Measurements from ENCODE around the gene PABPC1L. TPM values are rescaled to one million over a fixed set of nuclear protein-coding genes. Genes with fewer than 3 reads are reported as not detected.

PABPC1L gene
- total RNA-seq, 2 experiments from 2014 or later: 22.8 to 27.5 TPM

DNA sequence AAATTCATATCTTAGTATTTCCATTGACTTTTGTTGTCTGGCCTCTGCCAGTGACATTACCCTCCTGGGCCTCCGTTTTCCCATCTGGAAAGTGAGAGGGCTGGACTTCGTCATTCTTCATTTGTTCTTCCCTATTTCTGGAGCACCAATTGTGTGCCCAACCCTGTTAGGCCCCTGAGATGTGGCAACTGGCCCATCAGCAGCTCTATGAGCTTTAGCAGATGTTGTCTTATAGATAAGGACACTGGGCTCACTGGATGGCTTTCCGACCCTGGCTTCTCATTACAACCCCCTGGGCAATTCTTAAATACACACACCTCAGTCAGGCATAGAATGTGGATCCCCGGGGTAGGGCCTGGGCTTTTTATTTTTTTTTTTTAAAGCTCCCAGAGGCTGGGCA lies 14.7 kb downstream of the PABPC1L start:
- Histone ChIP-seq H3K27ac (ENCODE audit: low read depth in 1 of 2, low read length in 2 of 2) (no peak overlapping the region), H3K36me3 (ENCODE audit: insufficient read depth, low read length) (peaks cover 22% of the 10 kb centered on the region), H3K4me1 (ENCODE audit: insufficient read depth, low read length) (no peaks in the 10 kb centered on the region), H3K9me3 (ENCODE audit: control insufficient read depth in 1 of 2, insufficient read depth in 1 of 2, low read length in 2 of 2) (no peaks in the 10 kb centered on the region), H3K4me3 (ENCODE audit: low read length) (no peak overlapping the region), H3K27me3 (ENCODE audit: control insufficient read depth in 1 of 2, insufficient read depth in 2 of 2, low read length in 2 of 2) (no peaks in the 10 kb centered on the region)
- ATAC-seq (ENCODE audit: poor library complexity) (no peak), DNase-seq (no peak)
- TF ChIP-seq CTCF (IDR thresholded peaks at IDR 0.05): no peak
- H3K4me3 Mint-ChIP-seq: no peak overlapping the region
- peaks cover 23% of the 10 kb centered on the region for H3K36me3 Mint-ChIP-seq (ENCODE audit: low read depth)
- H3K27ac Mint-ChIP-seq: no peak overlapping the region
- CTCF ChIA-PET: no interaction called here
- H3K9me3 Mint-ChIP-seq: no peaks in the 10 kb centered on the region
- no peaks in the 10 kb centered on the region for H3K4me1 Mint-ChIP-seq (ENCODE audit: low read depth)
- POLR2A ChIA-PET: interaction anchor here (1.2 kb wide), 1 partner anchor 25 kb away, joined by 3 read pairs; no protein-coding TSS in a partner anchor
- intact Hi-C loops (cut with DNase I, micrococcal nuclease): no loop called here
- H3K27me3 Mint-ChIP-seq: no peaks in the 10 kb centered on the region

GRCh38 chr20:44928595-44928994 lies 18.7 kb downstream of the PABPC1L start:
- peaks cover 13% of the 10 kb centered on the region for H3K36me3 Mint-ChIP-seq (ENCODE audit: low read depth)
- H3K4me3 Mint-ChIP-seq: no peak overlapping the region
- CTCF ChIA-PET: no interaction called here
- no peak overlapping the region for H3K4me3 ChIP-seq (ENCODE audit: low read length)
- no peak overlapping the region for H3K27ac ChIP-seq (ENCODE audit: low read depth in 1 of 2, low read length in 2 of 2)
- no peak overlapping the region for H3K27ac Mint-ChIP-seq
- H3K4me1 ChIP-seq (ENCODE audit: insufficient read depth, low read length): no peaks in the 10 kb centered on the region
- ATAC-seq (ENCODE audit: poor library complexity) (no peak), DNase-seq (no peak)
- H3K4me1 Mint-ChIP-seq (ENCODE audit: low read depth): no peaks in the 10 kb centered on the region
- TF ChIP-seq CTCF (IDR thresholded peaks at IDR 0.05): no peak
- intact Hi-C loops (cut with DNase I, micrococcal nuclease): no loop called here
- H3K27me3 Mint-ChIP-seq: no peaks in the 10 kb centered on the region
- H3K36me3 ChIP-seq (ENCODE audit: insufficient read depth, low read length): peaks cover 20% of the 10 kb centered on the region
- no peaks in the 10 kb centered on the region for H3K27me3 ChIP-seq (ENCODE audit: control insufficient read depth in 1 of 2, insufficient read depth in 2 of 2, low read length in 2 of 2)
- H3K9me3 Mint-ChIP-seq: no peaks in the 10 kb centered on the region
- POLR2A ChIA-PET: interaction anchor here (0.6 kb wide), 1 partner anchor 407 kb away, joined by 3 read pairs; the partner anchor contains the start of gene SERINC3
- no peaks in the 10 kb centered on the region for H3K9me3 ChIP-seq (ENCODE audit: control insufficient read depth in 1 of 2, insufficient read depth in 1 of 2, low read length in 2 of 2)

DNA sequence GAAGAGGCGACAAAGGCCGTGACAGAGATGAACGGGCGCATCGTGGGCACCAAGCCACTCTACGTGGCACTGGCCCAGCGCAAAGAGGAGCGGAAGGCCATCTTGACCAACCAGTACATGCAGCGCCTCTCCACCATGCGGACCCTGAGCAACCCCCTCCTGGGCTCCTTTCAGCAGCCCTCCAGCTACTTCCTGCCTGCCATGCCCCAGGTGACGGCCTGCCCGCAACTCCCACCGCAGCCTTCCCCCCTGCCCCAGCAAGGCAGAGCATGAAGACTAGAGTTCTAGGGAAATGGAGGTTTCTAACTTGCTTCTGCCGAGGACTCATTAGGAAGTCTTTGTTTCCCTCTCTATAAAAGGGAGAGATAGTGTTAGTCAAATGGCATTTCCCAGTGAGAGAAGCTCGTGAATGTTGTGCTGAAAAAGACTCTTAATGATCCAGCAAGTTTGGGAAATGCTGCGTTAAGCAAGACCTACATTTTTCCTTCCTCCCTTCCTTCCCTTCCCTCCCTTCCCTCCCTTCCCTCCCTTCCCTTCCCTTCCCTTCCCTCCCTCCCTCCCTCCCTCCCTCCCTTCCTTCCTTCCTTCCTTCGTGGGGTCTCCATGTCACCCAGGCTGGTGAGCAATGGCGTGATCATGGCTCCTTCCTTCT lies 20.8 kb downstream of the PABPC1L start:
- no peaks in the 10 kb centered on the region for H3K4me1 Mint-ChIP-seq (ENCODE audit: low read depth)
- no peaks in the 10 kb centered on the region for H3K27me3 Mint-ChIP-seq
- CTCF ChIA-PET: no interaction called here
- H3K27ac ChIP-seq (ENCODE audit: low read depth in 1 of 2, low read length in 2 of 2): no peak overlapping the region
- POLR2A ChIA-PET: no interaction called here
- peaks cover 4% of the 10 kb centered on the region for H3K36me3 Mint-ChIP-seq (ENCODE audit: low read depth)
- ATAC-seq (ENCODE audit: poor library complexity) (no peak), DNase-seq (no peak)
- no peaks in the 10 kb centered on the region for H3K4me1 ChIP-seq (ENCODE audit: insufficient read depth, low read length)
- H3K9me3 ChIP-seq (ENCODE audit: control insufficient read depth in 1 of 2, insufficient read depth in 1 of 2, low read length in 2 of 2): no peaks in the 10 kb centered on the region
- no peak overlapping the region for H3K4me3 ChIP-seq (ENCODE audit: low read length)
- no peak for TF ChIP-seq CTCF (IDR thresholded peaks at IDR 0.05)
- no peaks in the 10 kb centered on the region for H3K9me3 Mint-ChIP-seq
- H3K27me3 ChIP-seq (ENCODE audit: control insufficient read depth in 1 of 2, insufficient read depth in 2 of 2, low read length in 2 of 2): no peaks in the 10 kb centered on the region
- H3K27ac Mint-ChIP-seq: no peak overlapping the region
- intact Hi-C loops (cut with DNase I, micrococcal nuclease): no loop called here
- H3K36me3 ChIP-seq (ENCODE audit: insufficient read depth, low read length): peaks cover 21% of the 10 kb centered on the region
- H3K4me3 Mint-ChIP-seq: no peak overlapping the region

All from CD4-positive, alpha-beta T cell (primary cell).